ENCODE measurements around the gene LMBRD2. TPM values are rescaled to one million over a fixed set of nuclear protein-coding genes. Genes with fewer than 3 reads are reported as not detected.

Gene LMBRD2
- total and polyA plus RNA-seq, 2 of the 8 experiments (the other 6 are each of a cell fraction or from before 2014, with no cell fraction given) = 1.1 to 4.1 TPM

- Histone ChIP-seq H3K36me3 (ENCODE audit: control insufficient read depth in 2 of 4, insufficient read depth in 4 of 4, low read length in 3 of 4) (peaks cover 2 to 59% (median 30%) of the 10 kb centered on the region in 4 experiments; a peak in 7 of 8 replicates), H3K4ac (replicated peaks; ENCODE audit: insufficient read length, low read depth, low read length) (no peak overlapping the region), H3K79me2 (ENCODE audit: control insufficient read depth in 1 of 2, insufficient read depth in 2 of 2, low read length in 2 of 2) (peaks cover 0 to 45% of the 10 kb centered on the region in 2 experiments; a peak in 3 of 4 replicates), H4K5ac (ENCODE audit: insufficient read length, low read depth, low read length) (no peak overlapping the region), H3K9ac (replicated peaks in 1 of 4; ENCODE audit: extremely low read depth in 1 of 4, low read depth in 3 of 4, low read length in 3 of 4) (no peak overlapping the region), H3K18ac (ENCODE audit: extremely low read depth, low read length) (no peak overlapping the region), H3K79me1 (ENCODE audit: low read depth, low read length) (no peaks in the 10 kb centered on the region; the same call in 1 of the 2 replicates), H3K4me2 (ENCODE audit: insufficient read depth in 1 of 2, low read depth in 2 of 2, low read length in 2 of 2) (no peak overlapping the region), H2AFZ (ENCODE audit: low read length) (no peak overlapping the region), H3K23me2 (ENCODE audit: low read depth, low read length) (peaks cover 4% of the 10 kb centered on the region; the same call in 1 of the 2 replicates), H3K9me3 (ENCODE audit: insufficient read depth in 2 of 2, low read depth in 1 of 2, low read length in 1 of 2) (no peaks in the 10 kb centered on the region), H3K27ac (ENCODE audit: low read depth, low read length) (no peak overlapping the region; the same call in 1 of the 2 replicates), H2BK120ac (replicated peaks; ENCODE audit: low read depth, low read length) (no peak overlapping the region), H2BK15ac (ENCODE audit: low read length) (no peak overlapping the region), H2BK20ac (ENCODE audit: low read length) (no peak overlapping the region), H4K8ac (ENCODE audit: extremely low read depth, insufficient read depth, low read length) (no peak overlapping the region), H2BK12ac (ENCODE audit: low read depth, low read length) (no peak overlapping the region), H3K14ac (ENCODE audit: insufficient read length) (no peak overlapping the region), H2AK5ac (ENCODE audit: low read depth, low read length) (no peak overlapping the region), H3K56ac (replicated peaks; ENCODE audit: insufficient read length, low read depth, low read length) (no peak overlapping the region), H4K91ac (replicated peaks; ENCODE audit: insufficient read length, low read length) (no peak overlapping the region), H3K27me3 (replicated peaks in 1 of 4; ENCODE audit: control insufficient read depth in 3 of 4, extremely low read depth in 1 of 4, insufficient read depth in 3 of 4, low read length in 3 of 4) (no peaks in the 10 kb centered on the region), H3K4me3 (ENCODE audit: extremely low read depth in 1 of 4, insufficient read depth in 2 of 4, low read depth in 3 of 4, low read length in 4 of 4) (no peak overlapping the region), H4K20me1 (replicated peaks in 1 of 2; ENCODE audit: control insufficient read depth in 1 of 2, insufficient read depth in 2 of 2, low read length in 2 of 2) (peaks cover 0 to 1% of the 10 kb centered on the region in 2 experiments), H3K23ac (ENCODE audit: insufficient read length) (no peak overlapping the region), H3K4me1 (replicated peaks in 1 of 4; ENCODE audit: control insufficient read depth in 3 of 4, insufficient read depth in 4 of 4, low read length in 3 of 4) (peaks cover 0 to 5% (median 2%) of the 10 kb centered on the region in 4 experiments; a peak in 3 of 7 replicates), H2BK5ac (ENCODE audit: low read depth, low read length) (no peak overlapping the region)
- WGBS, 2 experiments (ENCODE audit: extremely low coverage in 1 of 2, insufficient coverage in 1 of 2, insufficient read length in 1 of 2, insufficient replicate concordance in 2 of 2, low coverage in 1 of 2, low lambda C conversion rate in 2 of 2, missing lambda C conversion rate in 1 of 2) = 96% methylated on average over 1 of the region's 1 CpG; no CpG with 5 or more reads in 1 of the 2 experiments
- ChIA-PET CTCF (ENCODE audit: partially characterized antibody) (interaction anchor here (1.4 to 1.6 kb wide), 2 partner anchors 9 to 88 kb away, joined by 4 to 5 read pairs; no protein-coding TSS in a partner anchor), POLR2A (ENCODE audit: partially characterized antibody) (interaction anchor here (1.1 to 1.2 kb wide), 2 partner anchors 46 to 83 kb away, joined by 3 to 4 read pairs; no protein-coding TSS in a partner anchor)
- DNase-seq (ENCODE audit: low read depth in 1 of 2, low spot score in 2 of 2) = no peak
- FAIRE-seq = no peak
- TF ChIP-seq BRCA1 (IDR thresholded peaks at IDR 0.05; ENCODE audit: low read depth, low read length) = no peak
- TF ChIP-seq POU5F1 (IDR thresholded peaks at IDR 0.05; ENCODE audit: low read depth, low read length) = no peak
- TF ChIP-seq TCF12 (IDR thresholded peaks at IDR 0.05; ENCODE audit: low read depth, low read length) = no peak
- TF ChIP-seq CHD2 (IDR thresholded peaks at IDR 0.05; ENCODE audit: low read length) = no peak
- no peak for TF ChIP-seq SIX5 (IDR thresholded peaks at IDR 0.05; ENCODE audit: low read depth, low read length)
These were observed 4.9 kb upstream of the LMBRD2 start for GRCh38 chr5:36156619-36157018.

All from H1 (cell line).